HG03064 (cell line): Measurements from ENCODE around the gene MECP2.
"Not testable (repeated sequence)": the region's sequence is repeated elsewhere in the genome, so short reads cannot be mapped to it uniquely, and the experiment has no call there.

Experiments used
- ATAC-seq: cut with Tn5 transposase; IDR thresholded peaks from one replicate; pipeline ENCODE4 v1.9.1; 2021; ENCODE audit warnings: low read depth; ENCODE audit not compliant: unreplicated experiment

Gene MECP2

DNA sequence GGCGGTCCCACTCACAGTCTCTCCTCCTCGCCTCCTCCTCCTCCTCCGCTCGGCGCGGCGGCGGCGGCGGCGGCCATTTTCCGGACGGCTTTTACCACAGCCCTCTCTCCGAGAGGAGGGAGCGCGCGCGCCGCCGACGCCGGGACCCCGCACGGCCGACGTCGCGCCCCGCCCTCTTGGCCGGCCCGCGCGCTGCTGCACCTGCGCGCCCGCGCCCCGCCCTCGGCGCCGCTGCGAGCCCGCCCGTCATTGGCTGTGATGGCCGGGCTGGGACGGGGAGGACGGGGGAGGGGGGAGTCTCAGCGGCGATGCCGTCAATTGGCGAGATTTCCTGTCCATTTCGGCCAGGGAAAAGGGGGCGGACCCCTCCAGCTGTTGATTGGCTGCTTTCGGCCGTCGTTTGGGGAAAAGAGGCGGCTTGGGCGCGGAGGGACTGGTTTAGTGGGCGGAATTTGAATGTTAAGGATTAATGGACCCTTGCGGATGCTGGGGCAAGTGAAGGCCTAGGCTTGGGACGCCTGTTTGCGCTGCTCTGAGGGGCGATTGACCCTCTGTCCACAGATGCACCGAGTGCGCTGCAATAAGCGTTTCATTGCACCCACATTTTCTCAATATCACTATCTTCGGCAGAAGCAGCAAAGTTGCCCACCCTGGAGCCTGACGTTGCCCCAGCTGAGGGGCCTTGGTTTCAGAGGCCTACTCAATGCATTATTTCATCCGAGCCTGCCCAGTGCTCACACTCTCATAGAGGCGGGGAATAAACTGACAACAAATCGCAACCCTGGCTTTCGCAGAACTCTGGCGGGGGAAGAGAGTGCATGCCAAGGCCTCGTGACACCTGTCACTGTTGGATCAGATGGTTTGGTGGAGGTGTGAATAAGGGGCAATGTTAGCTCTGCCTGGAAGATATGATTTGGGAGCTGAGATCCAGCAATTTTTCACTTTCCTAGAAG, at the start of gene MECP2:
Gene MECP2, minus strand, starts transcription at position 129 of the 953 bp plus-strand sequence.
- peak; percentile 76 for ATAC-seq

DNA sequence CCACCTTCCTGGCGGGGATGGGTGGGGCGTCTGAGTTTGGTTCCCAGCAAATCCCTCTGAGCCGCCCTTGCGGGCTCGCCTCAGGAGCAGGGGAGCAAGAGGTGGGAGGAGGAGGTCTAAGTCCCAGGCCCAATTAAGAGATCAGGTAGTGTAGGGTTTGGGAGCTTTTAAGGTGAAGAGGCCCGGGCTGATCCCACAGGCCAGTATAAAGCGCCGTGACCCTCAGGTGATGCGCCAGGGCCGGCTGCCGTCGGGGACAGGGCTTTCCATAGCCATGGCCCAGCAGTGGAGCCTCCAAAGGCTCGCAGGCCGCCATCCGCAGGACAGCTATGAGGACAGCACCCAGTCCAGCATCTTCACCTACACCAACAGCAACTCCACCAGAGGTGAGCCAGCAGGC, 46.5 kb upstream of the MECP2 start, which contains the start of gene OPN1LW:
Gene OPN1LW, plus strand, starts transcription at position 234 of the 400 bp plus-strand sequence. Its CDS starts 41 bp downstream, at position 275.
- not testable (repeated sequence) for ATAC-seq

DNA sequence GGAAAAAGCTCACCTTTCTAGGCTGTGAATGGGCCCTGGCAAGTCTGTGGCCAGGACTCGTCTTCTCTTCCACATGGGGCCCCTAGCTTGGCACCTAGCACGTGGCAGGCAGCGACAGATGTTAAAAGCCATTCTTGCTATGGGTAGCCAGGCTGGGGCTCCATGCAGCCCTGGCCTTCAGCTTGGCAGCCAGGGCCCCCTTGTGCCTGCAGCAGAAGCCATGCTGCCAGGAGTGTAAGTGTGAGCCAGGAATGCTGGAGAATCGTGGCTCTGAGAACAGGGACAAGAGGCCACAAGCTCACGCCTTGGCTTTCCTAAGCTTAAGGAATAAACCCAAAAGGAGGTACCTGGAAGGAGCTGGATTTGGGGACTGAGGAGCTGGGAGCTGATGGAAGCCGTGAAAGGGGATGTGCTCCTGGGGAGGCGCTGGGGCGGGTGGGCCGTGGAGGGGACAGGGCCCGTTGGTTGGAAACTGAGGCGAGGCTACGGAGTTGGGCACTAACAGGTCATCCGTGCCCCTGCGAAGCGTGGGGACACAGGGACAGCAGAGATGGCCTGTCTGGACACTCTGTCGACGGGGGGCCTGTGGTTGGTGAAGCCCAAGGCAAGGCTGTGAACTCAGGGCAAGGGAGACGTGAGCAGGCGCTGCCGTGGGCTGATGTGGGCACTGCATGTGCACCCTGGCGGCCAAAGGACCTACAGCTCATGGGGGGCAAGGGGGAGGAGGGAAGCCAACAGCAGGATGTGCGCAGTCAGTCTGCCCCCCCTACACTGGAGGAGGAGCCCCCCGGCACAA, 45.6 kb upstream of the MECP2 start:
- ATAC-seq, result no peak

DNA sequence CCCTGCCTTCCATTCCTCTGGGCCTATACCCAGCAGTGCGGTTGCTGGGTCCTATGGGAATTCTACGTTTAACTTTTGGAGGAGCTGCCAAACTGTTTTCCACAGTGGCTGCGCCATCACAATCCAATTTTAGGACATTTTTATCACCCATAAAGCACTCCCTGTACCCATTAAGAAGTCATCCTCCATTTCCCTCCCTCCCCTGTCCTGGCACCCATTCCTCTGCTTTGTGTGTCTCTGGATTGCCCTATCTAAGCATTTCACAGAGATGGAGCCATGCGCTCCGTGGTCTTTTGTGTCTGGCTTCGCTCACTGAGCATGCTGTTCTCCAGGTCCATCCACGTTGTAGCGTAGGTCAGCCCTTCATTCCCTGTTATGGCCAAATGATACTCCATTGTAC, 44.9 kb upstream of the MECP2 start:
- no peak for ATAC-seq

DNA sequence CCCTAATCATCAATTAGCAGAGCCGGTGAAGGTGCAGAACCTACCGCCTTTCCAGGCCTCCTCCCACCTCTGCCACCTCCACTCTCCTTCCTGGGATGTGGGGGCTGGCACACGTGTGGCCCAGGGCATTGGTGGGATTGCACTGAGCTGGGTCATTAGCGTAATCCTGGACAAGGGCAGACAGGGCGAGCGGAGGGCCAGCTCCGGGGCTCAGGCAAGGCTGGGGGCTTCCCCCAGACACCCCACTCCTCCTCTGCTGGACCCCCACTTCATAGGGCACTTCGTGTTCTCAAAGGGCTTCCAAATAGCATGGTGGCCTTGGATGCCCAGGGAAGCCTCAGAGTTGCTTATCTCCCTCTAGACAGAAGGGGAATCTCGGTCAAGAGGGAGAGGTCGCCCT, 43.2 kb upstream of the MECP2 start:
- no peak for ATAC-seq

DNA sequence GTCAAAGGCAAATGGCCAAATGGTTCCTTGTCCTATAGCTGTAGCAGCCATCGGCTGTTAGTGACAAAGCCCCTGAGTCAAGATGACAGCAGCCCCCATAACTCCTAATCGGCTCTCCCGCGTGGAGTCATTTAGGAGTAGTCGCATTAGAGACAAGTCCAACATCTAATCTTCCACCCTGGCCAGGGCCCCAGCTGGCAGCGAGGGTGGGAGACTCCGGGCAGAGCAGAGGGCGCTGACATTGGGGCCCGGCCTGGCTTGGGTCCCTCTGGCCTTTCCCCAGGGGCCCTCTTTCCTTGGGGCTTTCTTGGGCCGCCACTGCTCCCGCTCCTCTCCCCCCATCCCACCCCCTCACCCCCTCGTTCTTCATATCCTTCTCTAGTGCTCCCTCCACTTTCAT, 42.7 kb upstream of the MECP2 start:
- ATAC-seq, result no peak

DNA sequence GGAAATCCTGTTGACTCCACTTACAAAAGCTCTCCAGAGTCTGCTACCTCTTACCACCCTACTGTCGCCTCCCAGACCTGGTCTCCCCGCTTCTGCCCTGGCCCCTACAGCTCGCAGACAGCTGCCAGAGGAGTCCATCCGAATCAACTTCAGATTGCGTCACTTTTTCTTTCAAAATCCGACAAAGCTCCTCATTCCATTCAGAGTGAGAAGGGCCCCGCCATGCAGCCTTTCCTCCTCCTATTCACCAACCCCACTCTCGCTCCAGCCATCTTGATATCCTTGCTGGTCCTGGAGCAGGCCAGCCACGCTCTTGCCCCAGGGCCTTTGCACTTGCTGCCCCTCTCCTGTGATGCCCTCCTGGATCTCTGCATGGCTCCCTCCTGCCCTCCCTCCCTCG, 41.3 kb upstream of the MECP2 start:
- ATAC-seq, result no peak

DNA sequence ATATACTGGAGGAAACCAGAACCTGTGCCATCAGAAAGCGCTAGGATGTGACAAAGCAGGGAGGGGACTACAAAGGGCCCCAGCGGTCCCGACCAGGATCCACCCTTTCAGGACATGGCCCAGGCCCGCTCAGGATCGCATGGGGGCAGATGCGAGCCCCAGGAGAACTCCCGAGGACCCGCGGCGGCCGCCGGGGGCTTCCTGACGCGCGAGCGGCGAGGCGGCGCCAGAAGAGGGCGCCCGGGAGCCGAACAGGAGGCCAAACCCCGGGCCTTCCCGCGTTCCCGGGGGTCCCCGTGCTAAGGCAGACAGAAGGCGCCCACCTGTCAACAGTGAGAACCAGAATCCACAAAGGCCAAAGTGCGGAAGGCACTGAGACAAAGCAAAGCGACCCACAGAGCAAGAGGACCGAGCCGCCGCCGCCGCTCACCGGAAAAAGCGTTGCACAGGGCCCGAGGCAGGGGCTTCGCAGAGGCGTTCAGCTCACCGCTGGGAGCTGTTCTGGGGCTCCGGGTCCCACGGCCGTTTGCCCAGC, 39.2 kb upstream of the MECP2 start:
- ATAC-seq, result no peak

DNA sequence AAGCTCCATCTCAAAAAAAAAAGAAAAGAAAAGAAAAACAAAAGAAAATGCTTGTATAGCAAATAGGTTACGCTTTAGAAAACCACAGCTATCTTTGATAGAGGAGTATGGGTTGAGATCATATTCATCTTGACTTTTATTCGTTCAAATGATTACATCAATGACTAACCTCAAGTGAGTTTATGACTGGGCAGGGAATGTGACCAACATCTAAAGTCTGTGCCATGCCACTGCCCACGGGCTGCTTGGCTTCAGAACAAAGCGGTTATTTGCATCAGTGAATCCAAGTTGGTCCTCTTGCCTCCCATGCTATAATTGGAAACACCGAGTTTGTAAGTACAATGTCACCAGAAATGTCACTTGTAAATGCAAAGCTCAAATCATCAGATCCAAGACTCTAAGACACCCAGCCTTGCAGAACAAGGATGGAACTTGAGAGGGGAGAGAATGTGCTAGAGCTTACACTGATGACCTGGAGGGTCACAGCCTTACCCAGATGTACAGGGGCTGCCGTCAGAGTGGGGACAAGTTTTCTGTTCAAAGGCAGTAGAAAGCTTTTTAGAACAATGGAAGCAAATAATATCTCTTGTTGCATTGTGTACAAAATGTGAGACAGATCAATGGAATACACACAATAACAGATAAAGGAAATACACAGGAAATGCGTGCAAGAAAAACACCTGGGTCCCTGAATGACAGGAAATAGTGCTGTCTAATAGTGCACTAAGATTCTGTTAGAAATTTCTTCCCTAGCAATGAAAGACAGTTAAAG, 38.1 kb upstream of the MECP2 start:
- no peak for ATAC-seq

DNA sequence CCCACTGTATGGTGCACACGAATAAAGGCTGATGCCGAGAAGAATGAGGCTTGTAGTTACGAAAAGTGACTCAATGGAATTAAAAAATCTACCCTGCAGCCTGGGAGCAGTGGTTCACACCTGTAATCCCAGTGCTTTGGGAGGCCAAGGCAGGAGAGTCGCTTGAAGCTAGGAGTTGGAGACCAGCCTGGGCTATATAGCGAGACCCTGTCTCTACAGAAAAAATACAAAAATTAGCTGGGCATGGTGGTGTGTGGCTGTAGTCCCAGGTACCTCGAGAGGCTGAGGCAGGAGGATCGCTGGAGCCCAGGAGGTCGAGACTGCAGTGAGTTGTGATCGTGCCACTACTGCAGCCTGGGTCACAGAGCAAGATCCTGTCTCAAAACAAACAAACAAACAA, 34.8 kb upstream of the MECP2 start:
- no peak for ATAC-seq

DNA sequence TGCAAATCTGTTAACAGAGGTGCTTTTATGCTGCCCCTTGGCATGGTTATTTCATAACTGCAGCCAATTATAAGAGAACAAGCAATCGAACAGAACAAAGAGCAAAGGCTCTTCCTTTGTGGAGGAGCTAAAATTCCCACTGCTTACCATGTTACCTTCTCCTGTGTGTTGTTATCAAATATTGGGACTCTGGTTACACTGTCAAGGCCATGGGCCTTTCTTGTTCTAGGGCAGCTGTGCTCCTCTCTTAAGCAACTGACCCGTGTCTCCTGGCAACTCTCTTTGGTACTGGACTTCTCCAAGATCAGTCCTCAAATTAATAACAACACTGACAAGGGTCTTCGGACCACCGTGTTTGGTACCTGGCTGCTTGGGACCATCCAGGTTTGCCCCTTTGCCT, 34.4 kb upstream of the MECP2 start:
- ATAC-seq, result no peak

DNA sequence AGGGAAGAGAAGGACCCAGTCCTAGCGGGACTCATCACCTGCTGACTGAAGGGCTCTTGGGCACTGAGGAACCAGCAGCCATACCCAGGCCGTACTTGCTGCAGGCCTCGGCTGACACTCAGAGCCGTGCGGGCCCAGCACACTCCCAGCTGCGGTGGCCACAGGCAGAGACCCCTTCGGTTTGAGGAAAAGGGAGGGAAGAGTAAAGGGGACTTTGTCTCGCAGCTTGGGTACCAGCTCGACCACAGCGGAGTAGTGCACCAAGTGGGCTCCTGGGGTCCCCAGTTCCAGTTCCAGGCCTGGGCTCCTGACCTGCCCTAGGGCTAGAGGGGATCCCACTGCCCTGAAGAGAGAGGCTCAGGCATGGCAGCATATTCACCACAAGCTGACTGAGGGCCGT, 28.6 kb upstream of the MECP2 start:
- no peak for ATAC-seq

DNA sequence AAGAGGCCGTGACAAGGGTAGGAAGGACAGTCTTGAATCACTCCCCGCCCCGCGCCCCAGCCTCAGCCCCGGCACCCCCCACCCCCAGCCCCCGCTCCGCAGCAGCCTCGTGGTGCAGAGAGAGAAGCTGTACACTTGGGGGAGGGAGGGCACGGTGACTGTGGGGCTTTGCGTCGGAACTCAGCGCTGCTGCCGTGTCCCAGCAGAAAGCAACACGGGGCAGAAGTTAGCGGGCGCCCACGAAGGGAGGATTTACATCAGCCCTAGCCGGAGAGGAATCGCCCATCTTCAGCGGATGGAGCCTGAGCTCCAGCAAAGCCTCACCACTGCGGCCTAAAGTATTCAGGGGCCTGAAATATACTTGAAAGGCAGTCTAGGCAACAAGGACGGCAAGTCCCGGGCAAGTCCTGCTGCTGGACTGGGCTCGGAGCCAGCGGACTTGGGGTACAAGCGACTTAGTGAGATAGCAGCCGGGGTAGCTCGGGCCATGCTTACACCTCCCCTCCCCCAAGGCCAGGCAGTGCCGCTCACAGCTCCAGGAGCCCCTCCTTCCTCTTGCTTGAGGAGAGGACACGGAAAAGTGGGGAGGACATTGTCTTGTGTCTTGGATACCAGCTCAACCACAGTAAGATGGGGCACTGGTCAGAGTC, 28.0 kb upstream of the MECP2 start:
- ATAC-seq, result no peak

DNA sequence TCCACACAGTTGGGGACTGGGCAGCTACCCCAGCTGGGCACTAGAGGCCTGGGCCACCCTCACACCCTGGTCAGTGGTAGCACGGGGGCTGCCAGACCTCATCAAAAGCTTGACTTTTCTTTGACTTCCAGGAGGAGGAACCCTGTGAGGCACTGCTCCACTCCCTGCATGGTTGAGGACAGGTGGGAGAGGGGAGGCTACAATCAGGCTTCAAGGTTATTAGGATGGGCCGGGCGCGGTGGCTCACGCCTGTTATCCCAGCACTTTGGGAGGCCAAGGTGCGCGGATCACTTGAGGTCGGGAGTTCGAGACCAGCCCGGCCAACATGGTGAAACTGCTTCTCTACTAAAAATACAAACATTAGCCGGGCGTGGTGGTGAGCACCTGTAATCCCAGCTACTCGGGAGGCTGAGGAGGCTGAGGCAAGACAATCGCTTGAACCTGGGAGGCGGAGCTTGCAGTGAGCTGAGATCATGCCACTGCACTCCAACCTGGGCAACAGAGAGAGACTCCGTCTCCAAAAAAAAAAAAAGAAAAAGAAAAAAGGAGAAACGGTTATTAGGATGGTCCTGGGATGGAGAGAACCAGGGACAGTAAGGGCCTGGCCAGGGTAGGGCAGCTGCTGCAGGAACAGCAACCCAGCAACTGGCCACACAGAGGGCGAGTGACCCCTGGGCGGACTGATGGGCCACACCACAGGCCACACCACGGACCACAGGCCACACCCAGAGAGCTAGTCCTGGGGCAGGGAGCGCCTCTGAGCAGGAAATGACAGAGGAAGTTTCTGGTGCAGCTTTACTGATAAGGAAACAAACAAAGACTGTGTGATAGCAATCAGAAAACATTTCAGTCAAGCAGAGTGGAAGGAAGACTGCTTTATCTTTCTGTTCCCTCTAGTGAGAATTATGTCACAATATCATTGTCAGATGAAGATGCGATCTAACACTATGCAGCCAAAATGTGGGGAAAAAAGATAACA, 26.0 kb upstream of the MECP2 start:
- ATAC-seq, result no peak

DNA sequence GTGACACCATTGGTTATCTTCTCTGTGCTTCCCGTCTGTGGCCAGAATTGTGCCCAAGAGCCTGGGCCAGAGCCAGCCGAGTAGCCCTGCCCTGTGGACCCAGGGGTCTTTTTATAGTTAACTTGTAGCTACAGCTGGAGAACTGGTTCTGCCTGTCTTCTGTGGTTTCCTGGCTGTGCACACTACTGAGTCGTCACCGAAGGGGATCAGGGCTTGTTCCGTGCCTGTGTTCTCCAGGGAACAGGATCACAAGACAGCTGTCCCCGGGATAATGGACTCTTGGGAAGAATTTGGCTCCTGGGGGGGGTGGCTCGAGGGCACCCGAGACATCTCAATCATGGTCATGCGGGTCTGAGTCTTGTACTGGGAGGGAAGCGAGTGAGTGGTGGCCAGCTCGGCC, 24.4 kb upstream of the MECP2 start:
- ATAC-seq, result no peak

DNA sequence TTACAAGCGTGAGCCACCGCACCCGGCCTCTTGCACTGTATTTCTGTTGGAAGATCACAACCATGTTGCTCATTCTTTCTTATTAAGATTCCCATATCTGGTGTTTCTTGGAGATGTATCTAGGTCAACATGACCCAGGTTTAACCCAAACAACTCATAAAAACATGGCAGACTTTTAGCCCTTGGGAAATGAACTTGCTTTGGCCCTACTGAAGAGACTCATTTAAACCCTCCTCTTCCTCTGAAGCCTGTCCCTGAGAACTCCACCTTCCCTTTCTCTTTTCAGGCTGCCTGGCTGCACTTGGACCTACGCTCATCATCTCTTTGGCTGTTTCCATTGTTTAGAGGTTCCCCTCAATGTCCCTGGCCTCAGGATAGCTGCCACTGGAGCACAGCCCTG, 23.7 kb upstream of the MECP2 start:
- ATAC-seq, result no peak

DNA sequence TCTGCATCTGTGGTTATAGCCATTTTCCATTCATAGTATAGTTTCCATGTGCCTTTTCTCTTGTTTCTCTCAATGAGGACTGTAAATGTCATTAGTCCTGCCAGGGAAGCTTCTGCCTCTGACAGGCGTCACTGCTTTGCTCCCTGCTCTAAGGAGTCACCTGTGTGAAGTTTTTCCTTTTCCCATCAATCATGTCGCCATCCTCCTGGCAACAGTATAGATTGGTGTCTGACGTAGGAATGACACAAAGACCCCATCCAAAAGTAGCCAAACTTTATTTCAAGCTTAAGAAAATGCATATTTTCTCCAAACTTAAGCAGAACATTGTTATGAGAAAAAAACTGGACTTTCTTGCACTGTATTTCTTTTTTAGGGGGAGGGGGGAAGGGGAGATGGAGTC, 23.1 kb upstream of the MECP2 start:
- no peak for ATAC-seq

DNA sequence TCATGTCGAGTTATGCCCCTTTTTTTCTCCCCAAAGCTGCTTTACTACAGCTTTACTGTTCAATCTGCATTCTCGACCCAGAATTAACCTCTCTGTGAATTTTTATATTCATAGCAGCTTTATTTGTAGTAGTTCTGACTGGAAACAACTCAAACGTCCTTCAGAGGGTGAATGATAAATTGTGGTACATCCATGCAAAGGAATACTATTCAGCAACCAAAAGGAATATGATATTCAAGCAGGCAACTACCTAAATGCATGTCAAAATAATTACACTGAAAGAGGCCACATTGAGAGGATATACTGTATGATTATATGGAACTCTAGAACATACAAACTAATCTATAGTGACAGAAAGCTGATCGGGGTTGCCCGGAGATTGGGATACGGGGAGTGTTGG, 20.0 kb upstream of the MECP2 start:
- ATAC-seq, result no peak
